ENCODE data around the gene PRH2.

DNA sequence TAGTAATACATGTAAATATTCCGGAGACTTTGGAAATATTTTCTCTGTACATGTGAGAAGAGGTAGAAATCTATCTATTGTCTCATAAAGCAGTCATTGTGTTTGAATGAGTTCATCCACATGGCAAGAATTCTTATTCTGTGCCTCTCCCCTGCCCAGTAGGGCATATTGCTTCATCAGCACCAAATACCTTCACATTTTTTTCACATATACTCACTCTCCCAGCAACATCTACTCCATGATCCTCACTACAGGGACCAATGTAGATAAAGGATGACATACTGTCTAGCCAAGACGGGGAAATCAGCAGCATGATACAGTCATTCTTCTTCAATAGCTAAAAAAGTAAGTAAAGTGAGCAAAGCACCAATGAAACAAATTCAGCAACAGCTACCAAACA is 11.4 kb downstream of the PRH2 start:
- TF ChIP-seq, protein P1, sequence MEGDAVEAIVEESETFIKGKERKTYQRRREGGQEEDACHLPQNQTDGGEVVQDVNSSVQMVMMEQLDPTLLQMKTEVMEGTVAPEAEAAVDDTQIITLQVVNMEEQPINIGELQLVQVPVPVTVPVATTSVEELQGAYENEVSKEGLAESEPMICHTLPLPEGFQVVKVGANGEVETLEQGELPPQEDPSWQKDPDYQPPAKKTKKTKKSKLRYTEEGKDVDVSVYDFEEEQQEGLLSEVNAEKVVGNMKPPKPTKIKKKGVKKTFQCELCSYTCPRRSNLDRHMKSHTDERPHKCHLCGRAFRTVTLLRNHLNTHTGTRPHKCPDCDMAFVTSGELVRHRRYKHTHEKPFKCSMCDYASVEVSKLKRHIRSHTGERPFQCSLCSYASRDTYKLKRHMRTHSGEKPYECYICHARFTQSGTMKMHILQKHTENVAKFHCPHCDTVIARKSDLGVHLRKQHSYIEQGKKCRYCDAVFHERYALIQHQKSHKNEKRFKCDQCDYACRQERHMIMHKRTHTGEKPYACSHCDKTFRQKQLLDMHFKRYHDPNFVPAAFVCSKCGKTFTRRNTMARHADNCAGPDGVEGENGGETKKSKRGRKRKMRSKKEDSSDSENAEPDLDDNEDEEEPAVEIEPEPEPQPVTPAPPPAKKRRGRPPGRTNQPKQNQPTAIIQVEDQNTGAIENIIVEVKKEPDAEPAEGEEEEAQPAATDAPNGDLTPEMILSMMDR (IDR thresholded peaks at IDR 0.05) = no peak
- no peak for TF ChIP-seq POLR2A (IDR thresholded peaks at IDR 0.05)
